Suprapubic skin (tissue), 4 donors: ENCODE data around the gene KCNG2. TPM values are rescaled to one million over a fixed set of nuclear protein-coding genes. Genes with fewer than 3 reads are reported as not detected.

Experiments
- DNase-seq, 2 donors: peaks; one replicate each; pipeline ENCODE4 v3.0.0-alpha.2; 2019; ENCODE audit warnings: low spot score in 2 of 2
- H3K27ac ChIP-seq: fragments of 200-600 bp; sonication (generic); one replicate; pipeline ENCODE4 v1.5.1; 2019
- H3K27me3 ChIP-seq: fragments of 200-600 bp; sonication (generic); one replicate; pipeline ENCODE4 v1.5.1; 2019
- H3K36me3 ChIP-seq: fragments of 200-600 bp; sonication (generic); one replicate; pipeline ENCODE4 v1.5.1; 2019
- H3K4me1 ChIP-seq: fragments of 200-600 bp; sonication (generic); one replicate; pipeline ENCODE4 v1.5.1; 2019
- H3K4me3 ChIP-seq: fragments of 200-600 bp; sonication (generic); one replicate; pipeline ENCODE4 v1.5.1; 2019; ENCODE audit warnings: mild to moderate bottlenecking
- H3K9me3 ChIP-seq: fragments of 200-600 bp; sonication (generic); one replicate; pipeline ENCODE4 v1.5.1; 2019
- CTCF ChIP-seq, 2 donors: fragments of 200-600 bp in 1 of 2; fragments of 450-650 bp in 1 of 2; sonication (generic) in 1 of 2; IDR thresholded peaks; one replicate each; pipeline ENCODE4 v1.5.1; 2016 to 2019; ENCODE audit warnings: antibody characterized with exemption in 2 of 2, mild to moderate bottlenecking in 1 of 2, moderate library complexity in 1 of 2
- EP300 ChIP-seq: sonication (generic); formaldehyde crosslinking; IDR thresholded peaks from one replicate; pipeline ENCODE4 v1.6.1; 2017; ENCODE audit warnings: antibody characterized with exemption
- POLR2A ChIP-seq, 2 donors: fragments of 450-650 bp; IDR thresholded peaks; one replicate each; pipeline ENCODE4 v1.6.1; 2017; ENCODE audit warnings: antibody characterized with exemption in 2 of 2, mild to moderate bottlenecking in 2 of 2, moderate library complexity in 2 of 2
- POLR2AphosphoS5 ChIP-seq, 3 donors: sonication (generic); formaldehyde crosslinking; IDR thresholded peaks; one replicate each; pipeline ENCODE4 v1.6.1; 2017; ENCODE audit warnings: antibody characterized with exemption in 3 of 3
- WGBS: methylation state at CpG from one replicate; pipeline ENCODE4 v1.1.5; 2018; 5-methylcytosine and 5-hydroxymethylcytosine counted together
- total RNA-seq, 4 donors: library from RNA; depleted of rRNA; stranded (reverse); fragments of >200 nt; gene quantifications; one replicate each; pipeline ENCODE4 v1.1.0, GENCODE V29; 2016

The KCNG2 gene
- total RNA-seq, 4 donors from 2014 or later, result not detected

GRCh38 chr18:79798346-79798998, 734 bp downstream of the KCNG2 start:
- Histone ChIP-seq H3K4me1 (peaks cover 19% of the 10 kb centered on the region), H3K4me3 (peak overlapping the region; percentile 50), H3K27me3 (peaks cover 50% of the 10 kb centered on the region), H3K36me3 (no peaks in the 10 kb centered on the region), H3K9me3 (no peaks in the 10 kb centered on the region), H3K27ac (no peak overlapping the region)
- TF ChIP-seq CTCF (IDR thresholded peaks at IDR 0.05) (no peak), POLR2A (IDR thresholded peaks at IDR 0.05) (no peak), EP300 (no peak), POLR2AphosphoS5 (IDR thresholded peaks at IDR 0.05) (no peak)
- 5% methylated on average over 20 of the region's 78 CpGs for WGBS
- no peak for DNase-seq

GRCh38 chr18:79798999-79799370, 1.2 kb downstream of the KCNG2 start:
- no CpG with 5 or more reads among the region's 14 CpGs for WGBS
- H3K27me3 ChIP-seq, result peaks cover 50% of the 10 kb centered on the region
- TF ChIP-seq POLR2AphosphoS5 (IDR thresholded peaks at IDR 0.05), result no peak
- TF ChIP-seq CTCF (IDR thresholded peaks at IDR 0.05), result no peak
- no peak for TF ChIP-seq EP300
- no peak for TF ChIP-seq POLR2A (IDR thresholded peaks at IDR 0.05)
- H3K9me3 ChIP-seq, result no peaks in the 10 kb centered on the region
- peak overlapping the region; percentile 50 for H3K4me3 ChIP-seq
- no peak overlapping the region for H3K27ac ChIP-seq
- no peak for DNase-seq
- no peaks in the 10 kb centered on the region for H3K36me3 ChIP-seq
- H3K4me1 ChIP-seq, result peaks cover 19% of the 10 kb centered on the region

GRCh38 chr18:79799619-79800370, 2.1 kb downstream of the KCNG2 start:
- WGBS, result 77% methylated on average over 29 of the region's 30 CpGs
- Histone ChIP-seq H3K36me3 (no peaks in the 10 kb centered on the region), H3K27ac (no peak overlapping the region), H3K4me1 (peaks cover 19% of the 10 kb centered on the region), H3K9me3 (no peaks in the 10 kb centered on the region), H3K27me3 (peaks cover 50% of the 10 kb centered on the region), H3K4me3 (no peak overlapping the region)
- TF ChIP-seq POLR2A (IDR thresholded peaks at IDR 0.05) (no peak), EP300 (no peak), CTCF (IDR thresholded peaks at IDR 0.05) (no peak), POLR2AphosphoS5 (IDR thresholded peaks at IDR 0.05) (no peak)
- no peak for DNase-seq

- no peak overlapping the region for H3K4me3 ChIP-seq
- DNase-seq, result no peak
- TF ChIP-seq POLR2A (IDR thresholded peaks at IDR 0.05) (no peak), EP300 (no peak)
- H3K27me3 ChIP-seq, result peaks cover 50% of the 10 kb centered on the region
- 88% methylated on average over 25 of the region's 39 CpGs for WGBS
- no peak overlapping the region for H3K27ac ChIP-seq
- peaks cover 19% of the 10 kb centered on the region for H3K4me1 ChIP-seq
- no peaks in the 10 kb centered on the region for H3K9me3 ChIP-seq
- no peaks in the 10 kb centered on the region for H3K36me3 ChIP-seq
These were observed 2.8 kb downstream of the KCNG2 start for GRCh38 chr18:79800371-79801180.

GRCh38 chr18:79801217-79801616, 3.5 kb downstream of the KCNG2 start:
- no peak for TF ChIP-seq EP300
- no peak for TF ChIP-seq POLR2AphosphoS5 (IDR thresholded peaks at IDR 0.05)
- no peak for TF ChIP-seq CTCF (IDR thresholded peaks at IDR 0.05)
- TF ChIP-seq POLR2A (IDR thresholded peaks at IDR 0.05), result no peak
- peaks cover 50% of the 10 kb centered on the region for H3K27me3 ChIP-seq

More at GRCh38 chr18:79801217-79801616, 3.5 kb downstream of the KCNG2 start:
- no peak for DNase-seq
- H3K27ac ChIP-seq, result no peak overlapping the region
- H3K4me1 ChIP-seq, result peaks cover 19% of the 10 kb centered on the region
- H3K36me3 ChIP-seq, result no peaks in the 10 kb centered on the region
- H3K9me3 ChIP-seq, result no peaks in the 10 kb centered on the region
- WGBS, result 96% methylated on average over 13 of the region's 13 CpGs
- H3K4me3 ChIP-seq, result no peak overlapping the region
